Tibial nerve (tissue), 4 donors: ENCODE results near the gene BST2.

Experiments used
- EP300 ChIP-seq, 2 donors: sonication (generic); formaldehyde crosslinking; IDR thresholded peaks; one replicate each; pipeline ENCODE4 v1.6.1; 2017; ENCODE audit warnings: antibody characterized with exemption in 2 of 2, mild to moderate bottlenecking in 1 of 2
- POLR2A ChIP-seq, 2 donors: fragments of 450-650 bp; IDR thresholded peaks; one replicate each; pipeline ENCODE4 v1.6.1; 2017; ENCODE audit warnings: antibody characterized with exemption in 2 of 2, mild to moderate bottlenecking in 2 of 2, moderate library complexity in 2 of 2
- TF ChIP-seq, protein P1 (sequence below), 5 experiments: fragments of 200-600 bp in 3 of 5; fragments of 450-650 bp in 2 of 5; sonication (generic) in 3 of 5; IDR thresholded peaks; one replicate each; pipeline ENCODE4 v1.5.1; 2016 to 2019; ENCODE audit warnings: antibody characterized with exemption in 5 of 5, mild to moderate bottlenecking in 3 of 5, moderate library complexity in 2 of 5

DNA sequence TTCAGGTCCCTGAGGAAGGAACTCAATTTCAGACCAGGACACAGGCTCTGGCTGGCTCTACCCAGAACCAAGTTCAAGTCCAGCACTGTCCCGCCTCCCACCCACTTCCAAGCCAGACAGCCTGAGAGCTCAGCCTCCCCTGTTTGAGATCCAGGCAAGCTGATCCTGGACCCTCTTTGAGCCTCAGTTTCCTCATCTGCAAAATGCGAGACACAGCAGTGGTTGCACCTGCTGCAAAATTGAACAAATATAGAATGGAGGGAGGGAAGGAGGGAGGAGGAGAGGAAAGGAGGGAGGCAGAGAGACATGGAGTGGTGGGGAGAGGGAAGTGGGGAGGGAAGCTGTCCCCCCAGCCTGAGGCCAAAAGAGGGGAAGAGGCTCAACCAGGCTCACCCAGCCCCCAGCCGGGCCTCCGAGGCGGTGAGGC is 42.3 kb upstream of the BST2 start:
- TF ChIP-seq, protein P1, sequence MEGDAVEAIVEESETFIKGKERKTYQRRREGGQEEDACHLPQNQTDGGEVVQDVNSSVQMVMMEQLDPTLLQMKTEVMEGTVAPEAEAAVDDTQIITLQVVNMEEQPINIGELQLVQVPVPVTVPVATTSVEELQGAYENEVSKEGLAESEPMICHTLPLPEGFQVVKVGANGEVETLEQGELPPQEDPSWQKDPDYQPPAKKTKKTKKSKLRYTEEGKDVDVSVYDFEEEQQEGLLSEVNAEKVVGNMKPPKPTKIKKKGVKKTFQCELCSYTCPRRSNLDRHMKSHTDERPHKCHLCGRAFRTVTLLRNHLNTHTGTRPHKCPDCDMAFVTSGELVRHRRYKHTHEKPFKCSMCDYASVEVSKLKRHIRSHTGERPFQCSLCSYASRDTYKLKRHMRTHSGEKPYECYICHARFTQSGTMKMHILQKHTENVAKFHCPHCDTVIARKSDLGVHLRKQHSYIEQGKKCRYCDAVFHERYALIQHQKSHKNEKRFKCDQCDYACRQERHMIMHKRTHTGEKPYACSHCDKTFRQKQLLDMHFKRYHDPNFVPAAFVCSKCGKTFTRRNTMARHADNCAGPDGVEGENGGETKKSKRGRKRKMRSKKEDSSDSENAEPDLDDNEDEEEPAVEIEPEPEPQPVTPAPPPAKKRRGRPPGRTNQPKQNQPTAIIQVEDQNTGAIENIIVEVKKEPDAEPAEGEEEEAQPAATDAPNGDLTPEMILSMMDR (IDR thresholded peaks at IDR 0.05) = no peak
- TF ChIP-seq EP300 (IDR thresholded peaks at IDR 0.05) (no peak), POLR2A (IDR thresholded peaks at IDR 0.05) (no peak)
